SK-N-SH (cell line): ENCODE measurements around the gene PEMT. TPM values are rescaled to one million over a fixed set of nuclear protein-coding genes. Genes with fewer than 3 reads are reported as not detected.
"Not testable (repeated sequence)": the region's sequence is repeated elsewhere in the genome, so short reads cannot be mapped to it uniquely, and the experiment has no call there.

Source experiments
- CTCF ChIA-PET: fragments of 300-600, 350-600 bp; formaldehyde crosslinking; extraction: SDS; loops from one replicate; lab custom pipeline; 2021; lab: Yijun Ruan, JAX
- POLR2A ChIA-PET: fragments of 350-600 bp; sonication (Branson Sonifier 250); formaldehyde crosslinking; extraction: SDS; loops from one replicate; lab custom pipeline; 2020; ENCODE audit warnings: antibody characterized with exemption, inconsistent platforms; lab: Yijun Ruan, JAX
- DNase-seq: peaks from one replicate; pipeline ENCODE4 v3.0.0; 2012
- H2AFZ ChIP-seq: fragments of 200-600 bp; sonication (generic); 2 replicates; pipeline ENCODE4 v1.8.1; 2016; ENCODE audit warnings: antibody characterized with exemption, mild to moderate bottlenecking, low read depth
- H3F3A ChIP-seq: fragments of 200-600 bp; sonication (generic); replicated peaks from 2 replicates; pipeline ENCODE3; 2016; ENCODE audit warnings: antibody characterized with exemption, mild to moderate bottlenecking; ENCODE audit not compliant: insufficient read depth
- H3K27ac ChIP-seq, 2 experiments: fragments of 200-500 bp in 1 of 2; fragments of 200-600 bp in 1 of 2; sonication (Bioruptor generic) in 1 of 2; sonication (generic), shearing (Covaris generic) in 1 of 2; 2 replicates each; pipeline versions ENCODE4 v1.5.1 to v1.6.1; 2014 to 2016; ENCODE audit warnings: low read depth in 2 of 2, inconsistent platforms in 1 of 2, low read length in 1 of 2, mild to moderate bottlenecking in 1 of 2, mixed read lengths in 1 of 2
- H3K27me3 ChIP-seq: fragments of 200-600 bp; sonication (generic), shearing (Covaris generic); 2 replicates; pipeline ENCODE4 v1.6.1; 2016; ENCODE audit warnings: mixed run types; ENCODE audit not compliant: insufficient read depth
- H3K36me3 ChIP-seq, 2 experiments: fragments of 200-500 bp in 1 of 2; fragments of 200-600 bp in 1 of 2; sonication (Bioruptor generic) in 1 of 2; sonication (generic) in 1 of 2; replicated peaks in 1 of 2; 2 replicates each; pipeline versions ENCODE3 to v1.5.1; 2014 to 2016; ENCODE audit warnings: low read length in 1 of 2, mild to moderate bottlenecking in 1 of 2; ENCODE audit not compliant: insufficient read depth in 2 of 2, control insufficient read depth in 1 of 2
- H3K4me1 ChIP-seq, 2 experiments: fragments of 200-500 bp in 1 of 2; fragments of 200-600 bp in 1 of 2; sonication (Bioruptor generic) in 1 of 2; sonication (generic), shearing (Covaris generic) in 1 of 2; 2 replicates each; pipeline versions ENCODE4 v1.5.1 to v1.6.1; 2014 to 2016; ENCODE audit warnings: low read depth in 1 of 2, low read length in 1 of 2, mixed run types in 1 of 2; ENCODE audit not compliant: insufficient read depth in 2 of 2, control insufficient read depth in 1 of 2
- H3K4me2 ChIP-seq: fragments of 200-600 bp; sonication (generic), shearing (Covaris generic); 2 replicates; pipeline ENCODE4 v1.6.1; 2017; ENCODE audit warnings: mixed run types
- H3K4me3 ChIP-seq, 2 experiments: fragments of 200-500 bp in 1 of 2; fragments of 200-600 bp in 1 of 2; sonication (Bioruptor generic) in 1 of 2; sonication (generic), shearing (Covaris generic) in 1 of 2; 2 replicates each; pipeline versions ENCODE4 v1.5.1 to v1.8.1; 2014 to 2016; ENCODE audit warnings: low read depth in 2 of 2, inconsistent platforms in 1 of 2, low read length in 1 of 2, mild to moderate bottlenecking in 1 of 2, mixed read lengths in 1 of 2, moderate library complexity in 1 of 2
- H3K79me2 ChIP-seq: fragments of 200-600 bp; sonication (generic); 2 replicates; pipeline ENCODE4 v1.8.1; 2017; ENCODE audit warnings: mild to moderate bottlenecking; ENCODE audit not compliant: insufficient read depth
- H3K9ac ChIP-seq: fragments of 200-600 bp; sonication (generic); 2 replicates; pipeline ENCODE4 v1.6.1; 2017; ENCODE audit warnings: mixed run types
- H3K9me2 ChIP-seq: fragments of 200-600 bp; sonication (generic); 2 replicates; pipeline ENCODE4 v1.6.1; 2017; ENCODE audit warnings: mixed run types
- H3K9me3 ChIP-seq: fragments of 200-600 bp; sonication (generic); 2 replicates; pipeline ENCODE4 v1.6.1; 2017; ENCODE audit warnings: mixed run types, mild to moderate bottlenecking, moderate library complexity
- H4K20me1 ChIP-seq: fragments of 200-600 bp; sonication (generic); 2 replicates; pipeline ENCODE4 v1.6.1; 2017; ENCODE audit warnings: mild to moderate bottlenecking, mixed run types; ENCODE audit not compliant: insufficient read depth
- ELF1 ChIP-seq: IDR thresholded peaks from 2 replicates; pipeline ENCODE4 v1.4.0; 2012
- GATA2 ChIP-seq: sonication (generic); formaldehyde crosslinking; IDR thresholded peaks from 2 replicates; pipeline ENCODE4 v1.5.0; 2020; ENCODE audit warnings: mild to moderate bottlenecking, missing genetic modification reagents
- IRF3 ChIP-seq: fragments of 150-350 bp; IDR thresholded peaks from 2 replicates; pipeline ENCODE4 v1.6.1; 2016; ENCODE audit warnings: mild to moderate bottlenecking, low read depth, low read length
- MAX ChIP-seq: IDR thresholded peaks from 2 replicates; pipeline ENCODE4 v1.4.0; 2012; ENCODE audit warnings: low read depth
- MXI1 ChIP-seq: IDR thresholded peaks from 2 replicates; pipeline ENCODE4 v1.6.1; 2012; ENCODE audit warnings: mild to moderate bottlenecking, low read depth, low read length, improper control_type of control experiment
- NRF1 ChIP-seq: IDR thresholded peaks from 2 replicates; pipeline ENCODE4 v1.6.1; 2012; ENCODE audit warnings: low read depth, mild to moderate bottlenecking, low read length
- REST ChIP-seq: IDR thresholded peaks from 2 replicates; pipeline ENCODE4 v1.6.1; 2012; ENCODE audit warnings: mild to moderate bottlenecking, low read depth, low read length, moderate library complexity
- RFX5 ChIP-seq: IDR thresholded peaks from 2 replicates; pipeline ENCODE4 v1.6.1; 2012; ENCODE audit warnings: mild to moderate bottlenecking, improper control_type of control experiment, low read length
- TCF12 ChIP-seq: IDR thresholded peaks from 2 replicates; pipeline ENCODE4 v1.4.0; 2012
- TEAD4 ChIP-seq: IDR thresholded peaks from 2 replicates; pipeline ENCODE4 v1.4.0; 2012; ENCODE audit warnings: mild to moderate bottlenecking, borderline replicate concordance; ENCODE audit not compliant: insufficient read depth
- ZBTB33 ChIP-seq: IDR thresholded peaks from 2 replicates; pipeline ENCODE4 v1.4.0; 2012; ENCODE audit warnings: low read depth, borderline replicate concordance
- WGBS: methylation state at CpG from one replicate; pipeline ENCODE4 v1.1.6; 2017; ENCODE audit warnings: low lambda C conversion rate; 5-methylcytosine and 5-hydroxymethylcytosine counted together
- polyA plus RNA-seq, 3 experiments: library from polyadenylated mRNA; depleted of rRNA; stranded (reverse); fragments of >200 nt; gene quantifications; 2 replicates each; pipeline ENCODE4 v1.2.3, GENCODE V29; 2012

The PEMT gene
- polyA plus RNA-seq, 1 of the 3 experiments (the other 2 are of a cell fraction) = 52.8 TPM

- no peak for TF ChIP-seq TEAD4
- no peak for TF ChIP-seq TCF12
- TF ChIP-seq ZBTB33 = no peak
- no peak for TF ChIP-seq REST
- TF ChIP-seq GATA2 = no peak
- TF ChIP-seq MAX = no peak
Observed at GRCh38 chr17:17467016-17467415, 124.5 kb downstream of the PEMT start (continued).

GRCh38 chr17:17466511-17466910 lies 125.0 kb downstream of the PEMT start:
- Histone ChIP-seq H3K4me1 (no peaks in the 10 kb centered on the region), H3K4me2 (no peak overlapping the region), H3K27me3 (peaks cover 14% of the 10 kb centered on the region), H3K9ac (no peak overlapping the region), H3K9me3 (no peaks in the 10 kb centered on the region), H2AFZ (no peak overlapping the region), H3K79me2 (no peaks in the 10 kb centered on the region), H4K20me1 (no peaks in the 10 kb centered on the region), H3K27ac (no peak overlapping the region), H3K4me3 (no peak overlapping the region), H3K9me2 (no peaks in the 10 kb centered on the region), H3F3A (no peaks in the 10 kb centered on the region), H3K36me3 (no peaks in the 10 kb centered on the region)
- TF ChIP-seq NRF1 (no peak), ELF1 (no peak), MXI1 (no peak), RFX5 (no peak), GATA2 (no peak), IRF3 (no peak)
- ChIA-PET POLR2A (no interaction called here), CTCF (interaction anchor here (1.4 to 1.6 kb wide), 2 partner anchors 11 to 30 kb away, joined by 3 to 6 read pairs; no protein-coding TSS in a partner anchor)
- no peak for DNase-seq
- WGBS = 31% methylated on average over 5 of the region's 5 CpGs

GRCh38 chr17:17465878-17466277 lies 125.6 kb downstream of the PEMT start:
- H3K27me3 ChIP-seq = peaks cover 14% of the 10 kb centered on the region
- H3K4me2 ChIP-seq, H2AFZ ChIP-seq, H3K4me3 ChIP-seq, H3K9me3 ChIP-seq, H3K27ac ChIP-seq, CTCF ChIA-PET, DNase-seq, H3K9me2 ChIP-seq, H3K36me3 ChIP-seq, H4K20me1 ChIP-seq, POLR2A ChIA-PET, H3K9ac ChIP-seq, H3F3A ChIP-seq, H3K79me2 ChIP-seq, H3K4me1 ChIP-seq: not testable (repeated sequence)
- WGBS = 30% methylated on average over 1 of the region's 1 CpG
